Prostate gland (tissue), 2 donors: ENCODE results near the gene FBXO38. TPM values are rescaled to one million over a fixed set of nuclear protein-coding genes. Genes with fewer than 3 reads are reported as not detected.
A peak's percentile ranks its signal among the peaks of the same experiment; 100 is the strongest.

Experiments
- DNase-seq: peaks from one replicate; pipeline ENCODE4 v3.0.0-alpha.2; 2019; ENCODE audit warnings: low spot score
- H3K27ac ChIP-seq, 2 donors: fragments of 200-600 bp; sonication (generic); 2 replicates each; pipeline ENCODE4 v1.5.1; 2017 to 2019
- H3K27me3 ChIP-seq: fragments of 200-600 bp; sonication (generic); replicated peaks from 2 replicates; pipeline ENCODE4 v1.5.1; 2019; ENCODE audit not compliant: insufficient read depth
- H3K36me3 ChIP-seq, 2 donors: fragments of 200-600 bp; sonication (generic); 1 replicate in 1 of 2; 2 replicates in 1 of 2; pipeline versions ENCODE4 v1.5.1 to v1.8.1; 2017 to 2019
- H3K4me1 ChIP-seq: fragments of 200-600 bp; sonication (generic); replicated peaks from 2 replicates; pipeline ENCODE4 v1.5.1; 2019
- H3K4me3 ChIP-seq, 2 donors: fragments of 200-600 bp; sonication (generic); 2 replicates each; pipeline ENCODE4 v1.5.1; 2017 to 2019
- H3K9me3 ChIP-seq: fragments of 200-600 bp; sonication (generic); 2 replicates; pipeline ENCODE4 v1.5.1; 2017
- POLR2A ChIP-seq: fragments of 450-650 bp; IDR thresholded peaks from one replicate; pipeline ENCODE4 v1.6.1; 2016; ENCODE audit warnings: antibody characterized with exemption, mild to moderate bottlenecking
- POLR2AphosphoS5 ChIP-seq: sonication (generic); formaldehyde crosslinking; IDR thresholded peaks from one replicate; pipeline ENCODE4 v1.6.1; 2017; ENCODE audit warnings: antibody characterized with exemption
- WGBS: methylation state at CpG from one replicate; pipeline ENCODE4 v1.1.5; 2018; 5-methylcytosine and 5-hydroxymethylcytosine counted together
- intact Hi-C: fragments of 100-400 bp; cut with DNase I; formaldehyde crosslinking; loops from one replicate; pipeline ENCODE4 v1.14.2; 2022
- total RNA-seq, 2 donors: library from RNA; depleted of rRNA; stranded (reverse); fragments of >200 nt; gene quantifications; one replicate each; pipeline ENCODE4 v1.1.0, GENCODE V29; 2016
- TF ChIP-seq, protein P1 (sequence below), 4 experiments: fragments of 200-600 bp in 2 of 4; fragments of 450-650 bp in 2 of 4; sonication (generic) in 2 of 4; IDR thresholded peaks; 1 replicate in 3 of 4; 2 replicates in 1 of 4; pipeline ENCODE4 v1.5.1; 2016 to 2019; ENCODE audit warnings: antibody characterized with exemption in 4 of 4, mild to moderate bottlenecking in 2 of 4, moderate library complexity in 2 of 4

Gene FBXO38
- total RNA-seq, 2 donors from 2014 or later, result 47.1 to 53.2 TPM

DNA sequence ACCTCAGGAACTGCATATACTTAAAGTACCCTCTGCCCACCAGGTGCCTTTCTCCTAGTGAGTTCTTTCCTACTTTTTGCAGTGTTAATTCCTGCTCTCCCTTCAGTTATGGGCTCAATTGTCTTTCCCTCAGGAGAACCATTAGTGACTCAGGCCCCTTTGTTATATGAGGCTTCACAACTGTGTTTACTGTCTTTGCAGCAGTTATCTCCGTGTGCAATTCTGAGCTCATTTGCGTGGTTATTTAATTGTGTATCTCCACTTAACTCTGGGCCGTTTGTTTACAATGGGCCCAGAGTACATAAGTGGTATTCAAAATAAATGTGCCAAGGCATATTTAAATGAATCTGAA is 9.6 kb downstream of the FBXO38 start:
- no peak for DNase-seq
- Histone ChIP-seq H3K4me3 (no peak overlapping the region), H3K9me3 (no peaks in the 10 kb centered on the region), H3K27me3 (no peaks in the 10 kb centered on the region), H3K4me1 (no peaks in the 10 kb centered on the region), H3K27ac (peak overlapping the region in 1 of 2 donors; percentile 56), H3K36me3 (no peaks in the 10 kb centered on the region)
- intact Hi-C loops, result no loop called here
- 32% methylated on average over 3 of the region's 3 CpGs for WGBS
- TF ChIP-seq, protein P1, sequence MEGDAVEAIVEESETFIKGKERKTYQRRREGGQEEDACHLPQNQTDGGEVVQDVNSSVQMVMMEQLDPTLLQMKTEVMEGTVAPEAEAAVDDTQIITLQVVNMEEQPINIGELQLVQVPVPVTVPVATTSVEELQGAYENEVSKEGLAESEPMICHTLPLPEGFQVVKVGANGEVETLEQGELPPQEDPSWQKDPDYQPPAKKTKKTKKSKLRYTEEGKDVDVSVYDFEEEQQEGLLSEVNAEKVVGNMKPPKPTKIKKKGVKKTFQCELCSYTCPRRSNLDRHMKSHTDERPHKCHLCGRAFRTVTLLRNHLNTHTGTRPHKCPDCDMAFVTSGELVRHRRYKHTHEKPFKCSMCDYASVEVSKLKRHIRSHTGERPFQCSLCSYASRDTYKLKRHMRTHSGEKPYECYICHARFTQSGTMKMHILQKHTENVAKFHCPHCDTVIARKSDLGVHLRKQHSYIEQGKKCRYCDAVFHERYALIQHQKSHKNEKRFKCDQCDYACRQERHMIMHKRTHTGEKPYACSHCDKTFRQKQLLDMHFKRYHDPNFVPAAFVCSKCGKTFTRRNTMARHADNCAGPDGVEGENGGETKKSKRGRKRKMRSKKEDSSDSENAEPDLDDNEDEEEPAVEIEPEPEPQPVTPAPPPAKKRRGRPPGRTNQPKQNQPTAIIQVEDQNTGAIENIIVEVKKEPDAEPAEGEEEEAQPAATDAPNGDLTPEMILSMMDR (IDR thresholded peaks at IDR 0.05), result no peak
- TF ChIP-seq POLR2AphosphoS5 (no peak), POLR2A (no peak)

DNA sequence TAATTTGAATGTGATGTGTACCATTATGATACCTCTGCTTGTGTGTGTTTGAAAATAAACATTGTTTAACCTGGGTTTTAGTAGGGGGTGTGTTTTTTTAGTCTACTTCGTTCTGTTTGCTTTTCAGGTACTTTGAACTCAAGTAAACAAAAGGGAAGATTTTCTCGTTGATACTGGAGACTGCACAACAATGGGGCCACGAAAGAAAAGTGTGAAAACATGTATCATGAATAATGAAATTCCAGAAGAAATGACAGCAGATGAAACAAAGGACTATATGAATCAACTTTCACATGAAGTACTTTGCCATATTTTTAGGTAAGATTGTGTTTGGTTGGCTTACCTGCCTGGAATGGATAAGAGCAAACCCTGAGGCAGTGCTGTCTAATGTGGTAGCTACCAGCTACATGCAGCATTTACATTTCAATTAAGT is 10.8 kb downstream of the FBXO38 start:
- Histone ChIP-seq H3K4me1 (no peaks in the 10 kb centered on the region), H3K9me3 (no peaks in the 10 kb centered on the region), H3K27ac (peak overlapping the region; percentile 14 to 61), H3K27me3 (no peaks in the 10 kb centered on the region), H3K36me3 (no peaks in the 10 kb centered on the region), H3K4me3 (no peak overlapping the region)
- 32% methylated on average over 3 of the region's 3 CpGs for WGBS
- peak; percentile 17 for TF ChIP-seq POLR2AphosphoS5
- TF ChIP-seq, protein P1 (IDR thresholded peaks at IDR 0.05), result no peak
- intact Hi-C loops, result no loop called here
- DNase-seq, result no peak

DNA sequence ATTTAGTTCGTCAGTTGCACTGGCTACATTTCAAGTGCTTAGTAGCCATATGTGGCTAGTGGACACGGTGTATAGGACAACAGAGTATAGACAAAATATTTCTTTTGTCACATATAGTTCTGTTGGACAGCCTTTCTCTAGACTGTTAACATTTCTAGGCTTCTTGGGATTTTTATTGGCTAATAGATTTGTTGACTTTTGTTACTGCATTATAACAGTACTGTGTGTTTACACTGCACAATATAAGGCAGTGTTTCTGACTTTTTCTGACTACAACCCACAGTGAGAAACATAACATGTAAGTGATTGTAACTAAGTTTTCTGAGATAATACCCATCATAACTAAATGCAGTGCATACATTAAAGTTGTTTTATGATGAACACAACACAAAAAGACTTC is 11.3 kb downstream of the FBXO38 start:
- Histone ChIP-seq H3K9me3 (no peaks in the 10 kb centered on the region), H3K36me3 (no peaks in the 10 kb centered on the region), H3K4me3 (no peak overlapping the region), H3K27me3 (no peaks in the 10 kb centered on the region), H3K4me1 (no peaks in the 10 kb centered on the region), H3K27ac (peak overlapping the region; percentile 14 to 61)
- TF ChIP-seq, protein P1 (IDR thresholded peaks at IDR 0.05), result no peak
- TF ChIP-seq POLR2AphosphoS5 (no peak), POLR2A (no peak)
- 44% methylated on average over 2 of the region's 2 CpGs for WGBS
- no peak for DNase-seq
- intact Hi-C loops, result no loop called here

DNA sequence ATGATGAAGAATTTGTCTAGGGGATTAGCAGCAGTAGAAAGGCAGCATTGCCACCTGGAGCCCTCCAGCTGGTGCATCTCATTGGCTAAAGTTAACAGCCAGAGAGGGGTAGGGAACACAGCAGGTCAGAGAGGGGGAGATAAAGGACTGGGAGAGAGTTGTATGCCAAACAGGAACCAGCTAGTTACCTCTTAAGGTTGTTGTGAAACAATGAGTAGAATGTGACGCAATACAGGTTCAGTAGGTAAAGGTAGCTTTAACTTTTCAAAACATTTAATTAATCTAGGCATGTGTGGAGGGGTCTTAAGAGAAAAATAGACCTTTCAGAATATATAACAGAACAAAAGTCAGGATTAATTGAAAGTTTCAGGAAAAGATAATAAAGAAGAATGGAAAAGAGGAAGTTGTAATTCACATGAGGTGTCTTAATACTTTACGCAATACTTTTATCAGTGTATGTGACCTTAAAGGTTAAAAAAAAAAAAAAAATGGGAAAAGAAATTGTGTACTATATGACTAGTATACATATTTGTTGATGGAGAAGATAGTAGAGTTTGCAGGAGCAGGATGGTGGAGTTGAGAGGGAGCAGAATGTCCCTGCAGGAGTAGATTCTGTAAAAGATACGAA is 14.3 kb downstream of the FBXO38 start:
- TF ChIP-seq, protein P1 (IDR thresholded peaks at IDR 0.05), result no peak
- TF ChIP-seq POLR2AphosphoS5 (peak; percentile 24), POLR2A (no peak)
- H3K36me3 ChIP-seq, result no peaks in the 10 kb centered on the region

DNA sequence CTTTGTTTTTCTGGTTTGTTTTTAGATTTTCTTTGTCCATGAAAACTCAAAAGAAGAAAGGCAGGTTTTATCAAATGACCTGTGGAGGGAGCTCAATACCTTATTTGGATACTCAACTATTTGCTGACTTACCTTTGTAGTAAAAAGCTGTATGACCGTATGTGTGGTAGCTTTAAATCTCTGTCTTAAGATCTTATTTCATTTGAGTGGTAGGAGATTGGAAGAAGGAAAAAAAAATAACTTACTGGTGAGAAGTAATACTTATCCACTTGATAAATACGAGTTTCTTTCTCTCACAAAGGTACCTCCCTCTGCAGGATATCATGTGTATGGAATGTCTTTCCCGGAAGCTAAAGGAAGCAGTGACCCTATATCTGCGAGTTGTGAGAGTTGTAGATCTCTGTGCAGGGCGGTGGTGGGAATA is 15.0 kb downstream of the FBXO38 start:
- no peaks in the 10 kb centered on the region for H3K9me3 ChIP-seq
- no peak for TF ChIP-seq POLR2AphosphoS5
- TF ChIP-seq, protein P1 (IDR thresholded peaks at IDR 0.05), result peak in 1 of 4 experiments; percentile 31
- no peaks in the 10 kb centered on the region for H3K27me3 ChIP-seq
- no peaks in the 10 kb centered on the region for H3K4me1 ChIP-seq
- DNase-seq, result no peak
- H3K4me3 ChIP-seq, result no peak overlapping the region
- no peaks in the 10 kb centered on the region for H3K36me3 ChIP-seq
- intact Hi-C loops, result no loop called here
- H3K27ac ChIP-seq, result peak overlapping the region; percentile 20 to 46
- 56% methylated on average over 5 of the region's 5 CpGs for WGBS

More for the DNA sequence above, 14.3 kb downstream of the FBXO38 start:
- intact Hi-C loops, result no loop called here
- no peak for DNase-seq
- 62% methylated on average over 3 of the region's 3 CpGs for WGBS
- Histone ChIP-seq H3K4me3 (no peak overlapping the region), H3K27ac (peak overlapping the region; percentile 18 to 59), H3K9me3 (no peaks in the 10 kb centered on the region), H3K4me1 (no peaks in the 10 kb centered on the region), H3K27me3 (no peaks in the 10 kb centered on the region)
